Glutamatergic neuron (in vitro differentiated cells): ENCODE measurements around the gene MEDAG. TPM values are rescaled to one million over a fixed set of nuclear protein-coding genes. Genes with fewer than 3 reads are reported as not detected.

Source experiments
- DNase-seq: peaks from one replicate; pipeline ENCODE4 v3.0.0; 2022
- H3K27ac Mint-ChIP-seq: one replicate; pipeline ENCODE4 v1.8.0; 2020; ENCODE audit warnings: mild to moderate bottlenecking, mixed read lengths, inconsistent platforms; ENCODE audit not compliant: unreplicated experiment
- H3K27me3 Mint-ChIP-seq: one replicate; pipeline ENCODE4 v1.8.0; 2020; ENCODE audit warnings: mild to moderate bottlenecking, moderate library complexity, mixed read lengths, inconsistent platforms; ENCODE audit not compliant: unreplicated experiment
- H3K36me3 Mint-ChIP-seq: one replicate; pipeline ENCODE4 v1.8.0; 2020; ENCODE audit warnings: mild to moderate bottlenecking, mixed read lengths, inconsistent platforms; ENCODE audit not compliant: unreplicated experiment
- H3K4me1 Mint-ChIP-seq: one replicate; pipeline ENCODE4 v1.8.0; 2020; ENCODE audit warnings: mild to moderate bottlenecking, low read depth, mixed read lengths, inconsistent platforms; ENCODE audit not compliant: unreplicated experiment
- H3K4me3 Mint-ChIP-seq: one replicate; pipeline ENCODE4 v1.8.0; 2020; ENCODE audit warnings: mild to moderate bottlenecking, mixed read lengths, inconsistent platforms; ENCODE audit not compliant: unreplicated experiment
- H3K9me3 Mint-ChIP-seq: one replicate; pipeline ENCODE4 v1.8.0; 2020; ENCODE audit warnings: mild to moderate bottlenecking, moderate library complexity, mixed read lengths, inconsistent platforms; ENCODE audit not compliant: unreplicated experiment
- total RNA-seq: library from RNA; stranded (reverse); fragmentation: NEBNext Ultra II Directional; extraction: Animal tissue kit (Norgen Biotek cat#: 25700); gene quantifications from one replicate; pipeline ENCODE4 v1.2.1, GENCODE V29; 2021; ENCODE audit not compliant: unreplicated experiment
- TF ChIP-seq, protein P1 (sequence below): fragments of 200-600 bp; sonication (generic); IDR thresholded peaks from one replicate; pipeline ENCODE4 v1.5.0; 2021; ENCODE audit not compliant: partially characterized antibody, unreplicated experiment

The MEDAG gene
- total RNA-seq, 1 donor from 2014 or later, result 0.51 TPM

DNA sequence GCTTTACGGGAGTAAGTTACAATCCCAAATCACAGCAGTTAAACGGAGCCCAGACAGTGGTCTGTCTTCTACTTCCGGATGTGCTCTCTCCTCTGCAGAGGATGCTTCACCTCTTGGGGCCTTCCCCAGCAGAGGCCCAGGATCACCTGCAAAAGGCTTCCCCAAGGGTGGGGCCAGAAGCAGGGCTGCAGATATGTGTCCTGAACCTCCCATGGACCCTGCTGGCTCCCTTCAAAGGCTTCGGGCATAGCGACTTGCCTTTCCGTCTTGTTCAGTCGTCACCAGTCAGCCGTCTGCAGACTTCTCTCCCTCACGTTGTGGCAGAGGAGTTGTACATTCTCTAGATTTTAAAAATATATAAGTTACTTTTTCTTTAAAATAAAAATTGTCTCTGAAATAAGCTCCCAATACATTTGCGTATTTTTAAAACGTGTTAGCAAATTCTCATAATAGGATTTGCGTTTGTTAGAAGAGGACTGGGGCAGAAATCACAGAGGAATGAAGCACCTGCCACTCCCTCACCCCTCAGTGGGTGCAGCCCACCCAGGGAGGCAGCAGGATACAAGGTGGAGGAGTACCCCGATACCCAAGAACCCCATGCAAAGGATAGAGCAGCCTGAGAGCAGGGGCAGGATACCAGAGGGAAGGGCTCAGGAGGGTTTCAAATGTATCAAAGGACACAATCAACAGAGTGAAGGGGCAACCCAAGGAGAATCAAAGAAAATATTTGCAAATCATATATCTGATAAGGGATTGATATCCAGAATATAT is 22.9 kb upstream of the MEDAG start:
- Mint-ChIP-seq H3K4me1 (peaks cover 10% of the 10 kb centered on the region), H3K27ac (no peak overlapping the region)
- TF ChIP-seq, protein P1, sequence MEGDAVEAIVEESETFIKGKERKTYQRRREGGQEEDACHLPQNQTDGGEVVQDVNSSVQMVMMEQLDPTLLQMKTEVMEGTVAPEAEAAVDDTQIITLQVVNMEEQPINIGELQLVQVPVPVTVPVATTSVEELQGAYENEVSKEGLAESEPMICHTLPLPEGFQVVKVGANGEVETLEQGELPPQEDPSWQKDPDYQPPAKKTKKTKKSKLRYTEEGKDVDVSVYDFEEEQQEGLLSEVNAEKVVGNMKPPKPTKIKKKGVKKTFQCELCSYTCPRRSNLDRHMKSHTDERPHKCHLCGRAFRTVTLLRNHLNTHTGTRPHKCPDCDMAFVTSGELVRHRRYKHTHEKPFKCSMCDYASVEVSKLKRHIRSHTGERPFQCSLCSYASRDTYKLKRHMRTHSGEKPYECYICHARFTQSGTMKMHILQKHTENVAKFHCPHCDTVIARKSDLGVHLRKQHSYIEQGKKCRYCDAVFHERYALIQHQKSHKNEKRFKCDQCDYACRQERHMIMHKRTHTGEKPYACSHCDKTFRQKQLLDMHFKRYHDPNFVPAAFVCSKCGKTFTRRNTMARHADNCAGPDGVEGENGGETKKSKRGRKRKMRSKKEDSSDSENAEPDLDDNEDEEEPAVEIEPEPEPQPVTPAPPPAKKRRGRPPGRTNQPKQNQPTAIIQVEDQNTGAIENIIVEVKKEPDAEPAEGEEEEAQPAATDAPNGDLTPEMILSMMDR, result no peak

DNA sequence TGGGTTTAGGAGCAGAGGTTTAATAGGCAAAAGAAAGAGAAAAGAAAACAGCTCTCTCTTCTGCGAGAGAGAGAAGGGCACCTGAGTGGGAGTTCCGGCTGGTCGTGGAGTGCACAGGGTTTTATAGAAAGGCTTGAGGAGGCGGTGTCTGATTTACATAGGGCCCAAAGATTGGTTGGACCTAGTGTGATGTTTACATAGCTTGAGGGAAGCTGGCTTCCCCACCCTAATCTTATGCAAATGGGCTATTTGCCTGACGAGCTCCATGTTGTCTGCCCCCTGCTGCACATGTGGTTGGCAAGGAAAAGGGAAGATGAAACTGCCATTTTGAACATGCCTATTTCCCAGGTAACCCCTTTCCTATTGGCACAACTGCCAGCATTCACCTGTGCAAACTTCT is 21.5 kb upstream of the MEDAG start:
- Mint-ChIP-seq H3K4me3 (no peak overlapping the region), H3K27me3 (no peaks in the 10 kb centered on the region), H3K9me3 (peaks cover 2% of the 10 kb centered on the region), H3K4me1 (peaks cover 10% of the 10 kb centered on the region), H3K27ac (no peak overlapping the region), H3K36me3 (peaks cover 7% of the 10 kb centered on the region)
- TF ChIP-seq, protein P1, result no peak
- DNase-seq, result no peak

More for the DNA sequence above, 22.9 kb upstream of the MEDAG start:
- no peaks in the 10 kb centered on the region for H3K27me3 Mint-ChIP-seq
- H3K36me3 Mint-ChIP-seq, result peaks cover 7% of the 10 kb centered on the region
- DNase-seq, result no peak
- H3K4me3 Mint-ChIP-seq, result no peak overlapping the region
- H3K9me3 Mint-ChIP-seq, result peaks cover 2% of the 10 kb centered on the region

DNA sequence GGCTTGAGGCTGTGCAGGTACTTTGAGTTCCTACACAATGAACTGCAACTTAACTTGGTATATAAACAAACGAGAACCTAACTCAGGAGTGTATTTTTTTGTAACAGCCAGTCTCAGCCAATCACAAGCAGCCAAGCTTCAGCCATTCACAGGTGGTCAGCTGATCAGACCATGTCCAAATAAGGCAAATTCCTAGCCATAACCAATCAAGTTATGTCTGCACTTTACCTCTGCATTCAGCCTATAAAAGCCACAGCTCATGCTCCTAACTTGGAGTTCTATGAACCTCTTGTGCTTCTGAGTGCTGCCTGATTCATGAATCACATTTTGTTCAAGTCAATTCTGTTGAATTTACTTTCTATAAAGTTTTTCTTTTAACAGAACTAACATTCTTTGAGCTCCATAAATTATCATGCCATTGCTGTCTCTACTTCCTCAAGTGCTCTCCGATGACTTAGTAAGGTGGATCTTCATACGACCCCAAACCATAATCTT is 16.8 kb upstream of the MEDAG start:
- H3K4me1 Mint-ChIP-seq, result no peaks in the 10 kb centered on the region
- no peak overlapping the region for H3K4me3 Mint-ChIP-seq
- no peaks in the 10 kb centered on the region for H3K9me3 Mint-ChIP-seq
- H3K27ac Mint-ChIP-seq, result no peak overlapping the region
- TF ChIP-seq, protein P1, result no peak
- no peaks in the 10 kb centered on the region for H3K27me3 Mint-ChIP-seq
- DNase-seq, result no peak
- H3K36me3 Mint-ChIP-seq, result no peaks in the 10 kb centered on the region

DNA sequence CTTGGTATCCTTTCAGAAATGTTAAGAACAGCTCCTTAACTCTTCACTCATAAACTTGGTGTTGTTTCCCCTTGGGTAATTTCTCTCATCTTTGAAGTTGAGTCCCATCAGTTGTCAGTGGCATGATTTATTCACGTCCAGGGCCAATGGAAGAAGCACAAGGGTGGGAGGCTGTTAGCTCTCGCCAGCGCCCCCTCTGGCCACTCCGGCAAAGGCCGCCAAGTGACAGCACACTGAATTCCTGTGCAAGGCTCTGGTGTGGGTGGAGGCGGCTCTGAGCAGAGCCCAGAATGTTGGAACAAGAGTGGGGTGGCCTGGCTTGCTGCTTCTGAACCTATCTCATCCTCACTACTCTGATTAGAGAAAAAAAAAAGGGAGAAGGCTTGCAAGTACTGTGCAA is 13.1 kb upstream of the MEDAG start:
- Mint-ChIP-seq H3K9me3 (no peaks in the 10 kb centered on the region), H3K27ac (no peak overlapping the region), H3K4me3 (no peak overlapping the region), H3K27me3 (peaks cover 3% of the 10 kb centered on the region), H3K36me3 (no peaks in the 10 kb centered on the region), H3K4me1 (no peaks in the 10 kb centered on the region)
- TF ChIP-seq, protein P1, result peak; percentile 65
- peak; percentile 73 for DNase-seq

DNA sequence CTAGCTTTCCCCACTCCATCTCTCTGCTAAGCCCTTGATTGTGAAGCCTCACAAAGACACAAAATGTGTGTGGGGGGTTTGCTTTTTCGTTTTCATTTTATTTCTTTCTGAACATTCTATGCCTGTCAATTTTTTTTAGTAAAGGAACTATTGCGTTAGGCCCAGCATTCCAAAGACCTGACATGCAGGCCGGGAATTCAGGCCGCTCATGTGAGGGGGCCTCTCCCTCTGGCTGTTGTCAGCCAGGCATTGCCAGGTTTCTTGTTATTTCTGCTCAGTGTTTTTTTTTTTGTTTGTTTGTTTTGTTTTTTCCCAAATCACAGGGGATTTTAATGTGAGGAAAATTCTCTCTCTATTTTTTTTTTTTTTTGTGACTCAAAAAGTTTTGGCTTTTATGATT is 10.3 kb upstream of the MEDAG start:
- Mint-ChIP-seq H3K27me3 (peaks cover 9% of the 10 kb centered on the region), H3K27ac (no peak overlapping the region), H3K4me1 (peaks cover 5% of the 10 kb centered on the region), H3K9me3 (no peaks in the 10 kb centered on the region), H3K36me3 (no peaks in the 10 kb centered on the region), H3K4me3 (no peak overlapping the region)
- TF ChIP-seq, protein P1, result no peak
- no peak for DNase-seq
